Activated CD8-positive, alpha-beta memory T cell treated with anti-CD3 and anti-CD28 coated beads, Interleukin-2, amount 50 U/mL, for 48 hours (primary cell): ENCODE measurements around the gene CD8B2.
"Not testable (repeated sequence)": the region's sequence is repeated elsewhere in the genome, so short reads cannot be mapped to it uniquely, and the experiment has no call there.

Experiments used
- DNase-seq: peaks from one replicate; pipeline ENCODE4 v3.0.0-alpha.2; 2020

CD8B2 gene

DNA sequence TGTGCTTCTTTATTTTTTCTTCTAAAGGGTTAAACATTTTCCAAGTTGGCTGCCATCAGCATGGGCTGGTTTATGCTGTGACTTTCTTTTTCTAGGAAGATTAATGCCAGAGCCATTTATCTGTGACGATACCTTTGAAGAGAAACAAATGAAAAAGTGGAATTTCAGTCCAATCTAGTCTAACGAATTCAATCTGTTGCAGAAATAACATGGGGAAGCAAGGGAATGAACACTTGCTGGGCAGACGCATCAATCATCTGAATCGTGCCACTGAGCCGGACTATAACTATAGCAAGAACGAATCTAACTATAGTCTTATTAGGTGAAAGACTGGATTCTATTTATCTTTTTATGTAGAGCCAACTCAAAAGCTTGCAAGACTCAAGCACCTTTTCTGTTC is 66.2 kb downstream of the CD8B2 start:
- no peak for DNase-seq

DNA sequence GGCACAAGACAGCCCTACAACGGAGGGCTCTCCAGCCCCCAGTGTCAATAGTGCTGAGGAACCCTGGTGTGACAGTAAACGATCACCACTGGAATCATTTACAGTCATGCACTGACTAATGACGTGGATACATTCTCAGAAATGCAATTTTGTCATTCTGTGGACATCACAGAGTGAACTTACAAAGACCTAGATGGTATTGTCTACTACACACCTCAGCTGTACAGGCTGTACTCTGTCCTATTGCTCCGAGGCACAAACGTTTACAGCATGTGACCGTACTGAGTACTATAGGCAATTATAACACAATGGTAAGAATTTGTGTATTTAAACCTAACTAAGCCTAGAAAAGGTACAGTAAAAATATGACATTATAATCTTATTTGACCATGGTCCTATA is 67.2 kb downstream of the CD8B2 start:
- DNase-seq, result no peak

DNA sequence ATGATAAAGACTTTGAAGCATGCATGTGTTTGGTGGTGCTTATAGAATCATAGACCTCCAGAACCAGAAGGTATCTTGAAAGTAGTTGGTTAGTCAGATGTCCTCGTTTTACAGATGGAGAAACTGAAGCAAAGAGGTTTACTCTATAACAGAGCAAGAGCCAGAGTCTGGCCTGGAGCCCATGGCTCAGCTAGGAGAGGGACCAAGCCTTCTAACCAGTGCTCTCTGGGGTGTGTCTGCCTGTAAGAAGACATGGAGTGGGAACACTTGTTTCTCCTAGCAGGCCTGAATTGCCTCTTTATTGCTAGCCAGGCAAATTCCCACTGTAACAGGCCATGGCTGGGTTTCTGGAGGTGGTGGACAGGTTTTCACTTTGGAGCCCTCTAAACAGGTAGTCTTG is 67.9 kb downstream of the CD8B2 start:
- DNase-seq, result no peak

DNA sequence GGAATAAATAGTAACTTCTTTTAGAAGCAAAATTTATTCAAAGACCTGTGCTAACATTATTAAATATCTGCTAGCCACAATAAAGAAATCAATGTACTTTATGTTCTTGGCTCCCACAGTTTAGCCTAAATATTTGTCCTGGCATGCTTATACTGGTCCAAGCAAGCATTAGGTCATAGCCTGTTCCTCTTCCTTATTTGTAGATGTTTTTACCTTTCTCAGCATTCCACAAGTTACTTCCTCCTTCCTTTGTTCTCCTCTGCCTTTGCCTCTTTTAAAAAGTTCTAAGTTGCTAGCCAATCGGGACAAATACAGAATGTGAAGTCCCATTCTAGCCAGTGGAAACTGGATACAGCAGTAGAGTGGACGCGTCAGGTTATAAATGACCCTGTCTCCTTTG is 72.6 kb downstream of the CD8B2 start:
- not testable (repeated sequence) for DNase-seq

DNA sequence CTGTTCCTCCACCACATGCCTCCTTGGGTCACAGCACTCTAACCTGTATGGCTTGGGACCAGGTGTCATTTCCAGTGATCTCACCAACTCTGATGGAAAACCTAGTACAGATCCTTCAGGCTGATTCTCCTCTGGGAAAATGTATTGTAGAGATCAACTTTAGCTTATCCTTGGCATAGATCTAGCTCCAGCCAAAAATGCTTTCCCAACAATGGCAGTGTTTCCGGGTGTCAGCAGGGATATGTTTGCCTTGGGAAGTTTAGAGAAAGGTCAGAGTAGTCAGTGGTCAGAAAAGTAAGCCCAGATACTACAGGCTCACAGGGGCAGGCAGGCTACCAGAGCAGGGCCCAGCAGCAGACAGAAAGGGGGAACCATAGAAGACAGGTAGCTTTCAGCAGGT is 73.6 kb downstream of the CD8B2 start:
- DNase-seq, result no peak

DNA sequence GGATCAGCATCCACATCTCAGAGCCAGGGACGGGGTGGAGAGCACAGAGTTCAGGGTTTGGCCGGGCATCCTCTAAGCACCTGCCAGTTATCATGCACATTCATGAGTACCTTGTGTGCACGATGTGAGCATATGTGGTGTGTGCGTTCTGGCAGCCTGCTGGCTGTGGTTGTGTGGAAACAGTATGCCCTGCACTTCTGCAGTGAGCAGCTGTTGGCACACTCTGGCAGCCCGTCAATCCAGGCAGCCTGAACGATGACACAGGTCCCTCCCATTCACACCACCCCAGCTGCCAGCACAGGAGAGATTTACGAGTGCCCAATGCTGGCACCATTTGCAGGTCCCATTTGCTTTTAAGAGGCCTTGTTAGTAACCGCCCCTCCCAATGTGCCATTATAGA is 74.2 kb downstream of the CD8B2 start:
- no peak for DNase-seq

DNA sequence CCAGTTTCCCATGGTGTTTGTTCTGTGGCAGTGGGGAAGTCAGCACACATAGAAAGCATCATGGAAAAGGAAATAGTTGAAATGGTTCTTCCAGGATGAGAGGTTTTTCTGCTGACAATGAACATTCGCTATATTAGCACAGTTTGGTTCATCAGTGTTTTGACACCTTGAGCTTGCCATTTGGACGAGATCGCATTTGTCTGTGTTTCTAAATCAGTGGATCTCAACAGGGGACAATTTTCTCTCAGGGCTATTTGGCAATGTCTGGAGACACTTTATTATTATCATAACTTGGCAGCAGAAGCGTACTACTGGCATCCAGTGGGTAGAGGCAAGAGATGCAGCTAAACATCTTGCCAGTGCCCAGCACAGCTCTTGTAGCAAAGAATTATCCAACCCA is 74.6 kb downstream of the CD8B2 start:
- DNase-seq, result no peak

DNA sequence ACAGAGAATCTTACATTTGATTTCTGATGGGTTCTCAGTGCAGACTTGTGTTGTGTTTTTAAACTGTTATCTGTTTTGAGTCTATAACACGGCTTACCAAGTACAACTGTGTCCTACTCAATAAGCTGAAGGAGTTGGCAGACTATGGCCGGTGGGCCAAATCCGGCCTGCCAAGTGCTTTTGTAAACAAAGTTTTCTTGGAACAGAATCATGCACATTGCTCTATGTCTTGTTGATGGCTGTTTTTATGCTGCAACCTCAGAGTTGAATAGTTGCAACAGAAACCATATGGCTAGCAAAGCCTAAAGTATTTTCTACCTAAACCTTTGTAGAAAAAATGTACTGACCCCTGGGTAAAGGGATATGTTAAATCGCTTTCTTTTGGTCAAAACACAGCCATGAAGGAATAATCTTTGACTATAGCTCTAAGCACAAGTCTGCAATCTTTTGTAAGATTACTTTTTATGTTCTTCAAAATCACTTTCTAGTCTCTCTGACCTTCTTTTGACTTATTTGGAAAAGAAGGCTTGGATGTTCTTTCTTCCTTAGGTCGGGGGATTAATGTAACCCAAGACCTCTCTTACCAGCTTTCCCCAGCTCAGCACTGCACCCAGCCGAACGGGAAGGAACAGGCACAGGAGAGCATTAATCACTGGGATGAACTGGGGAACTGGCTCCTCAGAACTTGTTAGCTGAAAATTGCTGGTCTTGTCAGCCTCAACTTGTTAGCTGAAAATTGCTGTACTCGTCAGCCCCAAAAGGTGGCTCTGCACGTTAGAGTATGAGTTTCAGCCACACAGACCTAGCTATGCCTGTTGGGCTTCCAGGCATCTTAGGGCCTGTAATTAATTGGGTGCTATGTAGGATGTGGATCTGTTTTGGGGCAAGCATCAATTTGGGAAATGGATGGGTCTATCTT is 75.4 kb downstream of the CD8B2 start:
- no peak for DNase-seq

DNA sequence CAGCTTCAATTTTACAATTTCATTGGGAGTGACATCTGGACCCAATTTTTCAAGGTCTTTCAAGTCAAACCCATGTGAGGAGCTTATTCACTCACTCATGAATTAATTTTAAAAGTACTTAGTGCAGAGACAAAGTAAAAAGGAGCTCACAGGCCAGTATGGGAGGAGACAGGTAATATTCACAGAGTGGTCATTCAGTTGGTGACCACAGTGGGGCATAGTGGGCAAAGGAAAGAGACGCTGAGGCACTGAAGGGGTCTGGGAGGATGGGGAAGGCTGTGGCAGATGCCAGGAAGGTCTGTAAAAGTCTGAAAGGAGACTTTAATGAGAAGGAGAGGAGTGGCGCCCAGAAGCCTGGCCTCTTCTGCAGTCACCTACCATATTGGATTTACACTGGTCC is 76.0 kb downstream of the CD8B2 start:
- DNase-seq, result no peak

DNA sequence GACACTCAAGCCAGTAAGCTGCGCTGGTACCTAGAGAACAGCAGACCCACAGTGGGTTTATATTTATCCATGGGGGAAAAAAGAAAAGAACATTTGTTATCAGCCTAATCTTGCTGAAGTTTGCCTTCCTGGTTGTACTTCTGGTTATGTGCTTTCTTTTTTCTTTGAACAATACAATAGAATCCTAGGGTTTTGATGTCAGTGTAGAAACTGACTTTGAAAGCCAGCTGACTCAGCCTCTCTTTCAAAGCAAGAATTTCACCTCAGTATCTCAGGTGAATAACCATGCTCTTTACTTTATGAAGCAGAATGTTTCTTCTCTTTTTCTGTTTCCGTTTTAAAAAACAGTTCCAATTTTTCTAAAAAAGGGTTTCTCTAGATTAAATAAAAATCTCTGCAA is 78.4 kb downstream of the CD8B2 start:
- no peak for DNase-seq

DNA sequence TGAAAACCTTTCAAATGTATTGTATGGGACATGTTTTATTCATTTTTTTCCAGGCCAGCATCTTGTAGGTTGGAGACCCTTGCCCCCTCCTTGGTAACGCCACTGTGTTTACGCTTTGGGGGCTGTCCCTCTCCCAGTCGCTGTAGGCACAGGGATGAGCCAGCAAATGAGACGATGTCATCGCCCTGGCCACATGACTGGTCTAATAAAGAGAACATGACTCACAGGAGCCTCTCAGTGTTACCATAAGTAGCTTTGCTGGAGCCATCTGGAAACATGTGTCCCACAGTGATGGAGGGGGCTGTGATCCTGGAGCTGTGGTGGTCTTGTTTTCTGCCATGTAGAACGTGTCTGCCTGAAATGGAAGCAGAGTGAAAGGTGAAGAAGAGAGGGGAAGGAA is 78.9 kb downstream of the CD8B2 start:
- DNase-seq, result peak; percentile 64

DNA sequence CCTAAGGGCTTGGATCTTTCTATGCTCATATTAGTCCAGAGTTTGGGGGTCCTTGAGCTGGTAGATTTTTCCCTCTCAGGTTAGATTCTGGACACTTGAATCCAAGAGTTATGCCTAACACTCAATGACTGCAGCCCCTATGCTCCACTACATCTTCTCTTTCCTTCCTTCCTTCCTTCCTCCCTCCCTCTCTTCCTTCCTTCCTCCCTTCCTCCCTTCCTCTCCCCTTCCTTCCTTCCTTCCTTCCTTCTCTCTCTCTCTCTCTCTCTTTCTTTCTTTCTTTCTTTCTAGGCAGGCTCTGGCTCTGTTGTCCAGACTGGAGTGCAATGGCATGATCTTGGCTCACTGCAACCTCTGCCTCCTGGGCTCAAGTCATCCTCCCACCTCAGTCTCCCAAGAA is 79.3 kb downstream of the CD8B2 start:
- not testable (repeated sequence) for DNase-seq

DNA sequence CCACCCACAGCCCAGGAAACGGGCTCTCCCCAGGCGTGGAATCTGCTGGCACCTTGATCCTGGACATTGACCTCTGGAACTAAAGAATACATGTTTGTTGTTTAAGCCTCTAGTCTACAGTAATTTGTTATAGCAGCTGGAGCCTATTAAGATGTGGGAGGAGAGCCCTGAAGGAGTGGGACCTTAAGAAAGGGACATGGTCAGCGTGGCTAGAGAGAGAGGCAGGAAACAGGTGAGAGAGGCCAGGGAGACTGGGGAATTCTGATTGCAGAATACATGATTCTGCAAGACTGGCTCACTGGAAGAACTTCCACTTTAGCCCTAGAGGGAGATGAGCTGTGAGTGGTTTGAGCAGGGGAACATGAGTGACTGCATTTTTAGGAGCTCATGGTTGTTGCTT is 83.2 kb downstream of the CD8B2 start:
- DNase-seq, result no peak
